Urothelium cell line (cell line): Measurements from ENCODE around the gene HAX1.
A peak's percentile ranks its signal among the peaks of the same experiment; 100 is the strongest.

ENCODE experiments used
- DNase-seq: peaks from one replicate; pipeline ENCODE4 v3.0.0; 2011; ENCODE audit warnings: low spot score, mixed read lengths
- FAIRE-seq: peaks from 2 replicates; lab custom pipeline; 2011; peaks lifted over from hg19 to GRCh38; lab: Jason Lieb, UNC

Gene HAX1

DNA sequence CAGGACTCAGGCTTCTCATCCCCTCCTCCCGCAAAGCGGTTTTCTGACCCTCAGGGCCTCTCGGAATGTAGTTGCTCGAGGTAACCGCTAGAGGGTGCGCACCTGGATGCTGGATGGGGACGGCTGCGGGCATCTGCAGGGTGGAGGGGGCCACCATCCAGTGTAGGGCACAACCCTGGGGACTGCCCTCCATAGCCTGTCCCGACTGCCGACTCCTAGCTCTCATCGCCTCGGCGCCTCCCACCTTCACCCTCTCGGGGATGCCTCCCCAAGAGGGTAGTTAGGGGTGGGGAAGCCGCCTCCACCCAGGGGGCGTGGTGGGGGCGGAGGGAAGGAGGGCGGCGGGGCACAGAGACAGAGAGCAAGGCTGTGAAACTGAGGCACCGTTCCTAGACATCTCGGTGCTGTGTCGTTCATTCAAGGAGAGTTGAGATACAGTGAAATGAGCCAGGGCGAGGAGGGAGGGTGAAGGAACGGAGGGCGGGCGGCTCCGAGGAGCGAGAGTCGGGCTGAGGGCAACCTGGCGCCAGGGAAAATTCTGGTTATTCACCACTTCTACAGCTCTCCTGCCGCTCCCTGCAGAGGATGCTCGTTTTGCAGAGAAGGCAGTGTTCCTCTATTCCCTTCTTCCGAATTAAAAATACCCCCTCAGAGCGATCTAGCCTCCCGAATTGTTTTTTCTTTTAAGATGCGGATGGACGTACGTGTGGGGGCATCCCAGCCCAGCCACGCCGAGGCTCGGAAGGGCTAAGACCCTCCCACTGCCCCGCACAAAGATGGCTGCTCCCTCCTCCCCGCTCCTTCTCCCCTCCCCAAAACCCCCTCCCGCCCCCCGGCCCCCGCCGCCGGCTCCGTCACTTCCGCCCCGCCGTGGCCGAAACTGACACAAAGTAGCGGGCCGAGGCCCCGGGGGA, 52.5 kb downstream of the HAX1 start, which contains the start of gene ATP8B2:
TSS of gene ATP8B2 (plus strand) at position 857 of the 914 bp plus-strand sequence. CDS start 2,617 bp downstream, outside the sequence.
- FAIRE-seq (no peak), DNase-seq (peak; percentile 94)
